ENCODE data around the gene PCCA.

Gene PCCA

GRCh38 chr13:100245104-100245503 is 156.2 kb downstream of the PCCA start:
- Histone ChIP-seq H3K27me3 (ENCODE audit: low read depth, low read length) (no peaks in the 10 kb centered on the region), H3K9ac (ENCODE audit: low read length) (no peak overlapping the region), H3K4me1 (ENCODE audit: low read length) (no peaks in the 10 kb centered on the region), H3K27ac (ENCODE audit: low read length) (no peak overlapping the region), H4K20me1 (ENCODE audit: insufficient read depth, low read length) (no peaks in the 10 kb centered on the region), H3K4me3 (ENCODE audit: low read length) (no peak overlapping the region), H3K9me3 (ENCODE audit: insufficient read depth, low read length) (0 out of 2 replicates have a peak, but pooled peaks cover 3% of the 10 kb centered on the region), H3K4me2 (ENCODE audit: low read length) (no peak overlapping the region), H2AFZ (ENCODE audit: low read depth, low read length) (no peak overlapping the region), H3K79me2 (ENCODE audit: low read length) (no peaks in the 10 kb centered on the region), H3K36me3 (replicated peaks; ENCODE audit: low read depth, low read length) (peaks cover 3% of the 10 kb centered on the region)
- TF ChIP-seq CTCF (IDR thresholded peaks at IDR 0.05; ENCODE audit: low read depth, low read length) (no peak), EZH2phosphoT487 (IDR thresholded peaks at IDR 0.05; ENCODE audit: low read depth) (no peak)

DNA sequence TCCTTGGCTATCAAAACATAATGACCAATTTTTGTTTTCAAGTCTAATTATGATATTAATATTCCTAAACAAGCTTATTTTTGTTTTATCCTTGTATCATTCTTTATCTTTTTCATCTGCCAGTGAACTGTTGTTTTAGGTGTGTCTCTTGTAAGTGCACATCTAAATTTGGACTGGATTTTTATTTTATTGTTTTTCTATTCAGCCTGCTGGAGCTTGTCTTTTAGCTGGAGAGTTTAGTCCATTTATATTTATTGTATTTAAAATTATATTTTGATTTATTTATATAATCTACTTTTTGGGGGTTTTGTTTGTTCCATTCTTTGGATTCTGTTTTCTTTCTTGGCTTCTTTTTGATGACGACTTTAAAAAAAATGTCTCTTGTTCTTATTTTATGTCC is 159.0 kb downstream of the PCCA start:
- Histone ChIP-seq H3K27me3 (ENCODE audit: low read depth, low read length) (no peaks in the 10 kb centered on the region), H3K79me2 (ENCODE audit: low read length) (no peaks in the 10 kb centered on the region), H3K9ac (ENCODE audit: low read length) (no peak overlapping the region), H3K27ac (ENCODE audit: low read length) (no peak overlapping the region), H2AFZ (ENCODE audit: low read depth, low read length) (no peak overlapping the region), H4K20me1 (ENCODE audit: insufficient read depth, low read length) (no peaks in the 10 kb centered on the region), H3K4me2 (ENCODE audit: low read length) (no peak overlapping the region), H3K9me3 (ENCODE audit: insufficient read depth, low read length) (0 out of 2 replicates have a peak, but pooled peaks cover 3% of the 10 kb centered on the region), H3K36me3 (replicated peaks; ENCODE audit: low read depth, low read length) (peaks cover 3% of the 10 kb centered on the region), H3K4me3 (ENCODE audit: low read length) (no peak overlapping the region), H3K4me1 (ENCODE audit: low read length) (no peaks in the 10 kb centered on the region)
- TF ChIP-seq CTCF (IDR thresholded peaks at IDR 0.05; ENCODE audit: low read depth, low read length) (no peak), EZH2phosphoT487 (IDR thresholded peaks at IDR 0.05; ENCODE audit: low read depth) (no peak)

GRCh38 chr13:100254002-100254401 is 165.1 kb downstream of the PCCA start:
- Histone ChIP-seq H4K20me1 (ENCODE audit: insufficient read depth, low read length) (no peaks in the 10 kb centered on the region), H3K4me2 (ENCODE audit: low read length) (no peak overlapping the region), H3K27ac (ENCODE audit: low read length) (no peak overlapping the region)

GRCh38 chr13:100262404-100262803 is 173.5 kb downstream of the PCCA start:
- Histone ChIP-seq H3K9ac (ENCODE audit: low read length) (no peak overlapping the region), H3K4me1 (ENCODE audit: low read length) (no peaks in the 10 kb centered on the region), H3K4me3 (ENCODE audit: low read length) (no peak overlapping the region), H3K9me3 (ENCODE audit: insufficient read depth, low read length) (no peaks in the 10 kb centered on the region), H3K4me2 (ENCODE audit: low read length) (no peak overlapping the region), H3K27ac (ENCODE audit: low read length) (no peak overlapping the region), H3K36me3 (replicated peaks; ENCODE audit: low read depth, low read length) (no peaks in the 10 kb centered on the region), H2AFZ (ENCODE audit: low read depth, low read length) (no peak overlapping the region), H3K27me3 (ENCODE audit: low read depth, low read length) (no peaks in the 10 kb centered on the region), H4K20me1 (ENCODE audit: insufficient read depth, low read length) (no peaks in the 10 kb centered on the region), H3K79me2 (ENCODE audit: low read length) (no peaks in the 10 kb centered on the region)
- TF ChIP-seq CTCF (IDR thresholded peaks at IDR 0.05; ENCODE audit: low read depth, low read length) = no peak
- no peak for TF ChIP-seq EZH2phosphoT487 (IDR thresholded peaks at IDR 0.05; ENCODE audit: low read depth)

More at GRCh38 chr13:100254002-100254401, 165.1 kb downstream of the PCCA start:
- Histone ChIP-seq H3K9ac (ENCODE audit: low read length) (no peak overlapping the region), H3K27me3 (ENCODE audit: low read depth, low read length) (no peaks in the 10 kb centered on the region), H3K4me3 (ENCODE audit: low read length) (no peak overlapping the region), H3K9me3 (ENCODE audit: insufficient read depth, low read length) (no peaks in the 10 kb centered on the region), H2AFZ (ENCODE audit: low read depth, low read length) (no peak overlapping the region), H3K36me3 (replicated peaks; ENCODE audit: low read depth, low read length) (no peaks in the 10 kb centered on the region), H3K79me2 (ENCODE audit: low read length) (no peaks in the 10 kb centered on the region), H3K4me1 (ENCODE audit: low read length) (no peaks in the 10 kb centered on the region)
- TF ChIP-seq CTCF (IDR thresholded peaks at IDR 0.05; ENCODE audit: low read depth, low read length) = no peak
- TF ChIP-seq EZH2phosphoT487 (IDR thresholded peaks at IDR 0.05; ENCODE audit: low read depth) = no peak
